ENCODE results near the gene SKAP1. TPM values are rescaled to one million over a fixed set of nuclear protein-coding genes. Genes with fewer than 3 reads are reported as not detected.
"Not testable (repeated sequence)": the region's sequence is repeated elsewhere in the genome, so short reads cannot be mapped to it uniquely, and the experiment has no call there.

Gene SKAP1
- total RNA-seq, 2 donors from 2014 or later = 65.0 to 98.0 TPM

DNA sequence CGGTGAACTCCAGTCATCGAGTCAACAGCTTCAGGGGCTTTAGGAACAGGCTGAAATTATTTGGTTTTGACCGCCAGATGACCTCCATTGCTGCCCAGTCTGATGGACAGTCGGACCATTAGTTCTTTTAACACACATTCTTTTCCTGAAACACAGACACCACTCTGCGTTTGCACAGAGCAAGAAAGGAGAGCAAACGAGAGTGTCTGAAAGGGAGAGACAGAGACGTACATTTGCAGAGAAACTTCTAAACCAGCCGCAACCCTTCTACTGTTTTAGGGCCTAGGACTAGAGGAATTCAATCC lies 166.3 kb downstream of the SKAP1 start:
- Mint-ChIP-seq H3K27ac (peak overlapping the region in 1 of 2 donors; percentile 19), H3K9me3 (no peaks in the 10 kb centered on the region), H3K36me3 (no peaks in the 10 kb centered on the region)
- DNase-seq (ENCODE audit: low spot score in 2 of 2) (no peak), ATAC-seq (no peak)

DNA sequence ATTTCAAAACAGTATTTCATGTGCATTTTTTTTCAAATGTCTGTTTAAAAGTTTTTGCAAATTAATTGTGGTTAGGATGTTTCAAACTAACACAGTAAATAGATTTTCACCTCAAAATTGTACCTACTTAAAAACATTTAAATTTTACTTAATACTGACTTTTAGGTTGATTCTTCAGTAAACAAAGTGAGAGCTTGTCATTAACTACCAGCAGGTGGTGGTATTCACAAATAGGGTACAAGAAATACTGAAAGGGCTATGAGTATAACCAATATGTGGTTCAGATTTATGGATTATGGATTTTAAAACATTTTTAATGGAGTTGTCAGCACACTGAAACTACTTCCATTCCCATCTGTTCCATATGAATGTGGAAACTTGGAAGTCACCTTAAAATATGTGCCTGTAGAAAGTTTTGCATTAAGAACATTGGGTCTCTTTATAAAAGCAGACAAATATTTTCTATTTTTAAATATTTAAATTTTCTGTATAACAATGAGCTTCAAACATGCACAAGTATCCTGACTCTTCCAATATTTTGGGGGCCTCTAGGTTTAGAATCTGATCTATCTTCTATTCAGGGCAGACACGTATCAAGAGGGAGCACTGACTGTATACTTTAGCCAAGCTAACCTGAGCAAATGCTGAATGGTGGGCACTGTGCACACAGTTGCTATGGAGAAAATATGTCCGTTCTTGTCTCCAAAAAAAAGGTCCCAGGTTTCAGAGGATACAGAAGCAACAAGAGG lies 166.9 kb downstream of the SKAP1 start:
- ATAC-seq (no peak), DNase-seq (ENCODE audit: low spot score in 2 of 2) (no peak)
- Mint-ChIP-seq H3K27ac (peak overlapping the region in 1 of 2 donors; percentile 19), H3K36me3 (no peaks in the 10 kb centered on the region), H3K9me3 (no peaks in the 10 kb centered on the region)

DNA sequence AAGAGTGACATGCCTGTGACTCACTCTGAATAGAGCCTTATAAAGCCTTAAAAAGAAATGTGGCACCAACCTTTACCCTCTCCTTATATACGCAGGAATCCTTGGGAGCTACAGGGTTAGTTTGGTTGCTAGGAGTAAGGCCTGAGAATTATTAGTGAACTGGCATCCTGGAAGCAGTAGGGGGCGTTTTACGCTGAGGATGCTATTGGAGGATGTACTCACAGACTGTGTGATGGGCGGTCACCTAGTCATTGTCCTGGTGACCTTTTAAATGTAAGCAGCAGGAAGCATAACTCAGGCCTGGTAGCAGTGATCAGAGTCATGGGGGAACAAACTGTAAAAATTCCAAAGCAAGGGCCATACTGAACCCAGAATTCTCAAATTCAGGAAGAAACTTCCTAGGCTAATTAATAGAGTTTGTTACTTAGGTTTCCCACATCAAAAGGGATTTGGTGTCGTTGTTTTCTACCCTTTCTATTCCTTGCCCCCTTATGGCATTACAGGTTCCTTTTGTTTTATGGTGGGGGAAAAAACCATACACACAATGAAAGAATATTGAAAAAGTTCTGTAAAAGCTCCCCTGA lies 168.6 kb downstream of the SKAP1 start:
- Mint-ChIP-seq H3K27ac (no peak overlapping the region), H3K36me3 (no peaks in the 10 kb centered on the region), H3K9me3 (no peaks in the 10 kb centered on the region)
- ATAC-seq (peak in 1 of 2 donors; percentile 64), DNase-seq (ENCODE audit: low spot score in 2 of 2) (no peak)

DNA sequence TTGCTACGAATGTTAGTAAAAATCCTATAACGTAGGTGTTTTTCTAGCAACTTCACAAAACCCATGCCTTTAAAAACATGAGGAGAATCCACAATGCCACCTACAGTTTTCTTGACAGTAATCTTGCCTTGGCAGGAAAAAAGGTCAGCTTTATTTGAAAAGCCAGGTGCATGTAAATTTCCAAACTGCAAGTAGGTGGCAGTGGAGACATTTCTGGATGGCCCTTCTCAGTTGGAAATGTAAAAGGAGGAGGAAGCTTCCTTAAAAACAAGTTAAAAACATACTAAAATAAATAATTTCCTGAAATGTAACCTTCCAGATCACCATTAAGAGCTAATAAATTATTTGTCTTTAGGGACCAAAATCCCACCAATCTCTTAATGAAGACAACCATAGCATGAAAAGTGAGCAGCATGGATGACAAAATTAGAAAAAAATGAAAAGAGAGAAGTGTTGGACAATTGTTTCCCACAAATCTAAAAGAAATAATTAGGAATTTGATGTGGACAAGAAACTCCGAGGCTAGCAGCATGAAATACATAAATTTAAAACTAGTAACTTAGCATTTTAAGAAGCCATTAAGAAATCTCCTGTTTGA lies 170.2 kb downstream of the SKAP1 start:
- H3K36me3 Mint-ChIP-seq = no peaks in the 10 kb centered on the region
- ATAC-seq = no peak
- H3K9me3 Mint-ChIP-seq = no peaks in the 10 kb centered on the region
- no peak for DNase-seq (ENCODE audit: low spot score in 2 of 2)
- H3K27ac Mint-ChIP-seq = no peak overlapping the region

DNA sequence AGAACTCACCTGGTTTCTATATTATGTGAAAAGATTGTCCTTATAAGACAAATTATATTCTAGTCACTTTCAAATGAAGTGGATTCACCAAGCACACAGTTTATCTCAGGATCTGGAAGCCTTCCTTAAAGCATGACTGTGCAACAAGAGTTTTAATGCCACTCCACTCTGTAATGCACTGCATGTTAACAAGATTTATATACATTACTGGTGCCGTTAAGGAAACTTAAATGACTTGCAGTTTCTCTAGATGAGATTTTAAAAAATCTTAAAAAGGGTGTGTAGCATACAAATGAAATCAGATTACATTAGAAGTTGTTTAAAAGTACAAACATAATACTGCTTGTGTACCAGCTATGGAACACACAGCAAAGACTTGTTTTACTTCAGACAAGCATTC lies 171.7 kb downstream of the SKAP1 start:
- Mint-ChIP-seq H3K27ac (no peak overlapping the region), H3K36me3 (no peaks in the 10 kb centered on the region), H3K9me3 (no peaks in the 10 kb centered on the region)
- no peak for ATAC-seq
- DNase-seq (ENCODE audit: low spot score in 2 of 2) = no peak

DNA sequence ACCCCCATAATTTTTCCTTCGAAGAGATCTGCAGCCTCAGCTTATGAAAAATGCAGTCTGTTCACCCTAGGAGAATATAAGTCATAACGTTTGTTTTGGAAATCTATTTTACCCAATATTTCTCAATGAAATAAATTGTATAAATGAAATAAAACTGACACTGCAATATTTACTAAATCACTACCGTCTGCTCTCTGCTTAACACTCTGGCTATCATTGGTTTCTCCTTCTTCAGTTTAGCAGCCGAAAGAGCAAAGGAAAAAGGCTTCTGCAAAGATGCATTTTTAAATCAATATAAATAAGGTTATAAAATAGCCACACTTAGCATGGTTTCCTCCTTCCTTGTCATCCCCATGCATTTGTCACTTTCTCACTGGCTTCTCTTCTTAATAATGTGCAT lies 174.3 kb downstream of the SKAP1 start:
- H3K27ac Mint-ChIP-seq = no peak overlapping the region
- H3K36me3 Mint-ChIP-seq = no peaks in the 10 kb centered on the region
- ATAC-seq (no peak), DNase-seq (ENCODE audit: low spot score in 2 of 2) (no peak)
- H3K9me3 Mint-ChIP-seq = no peaks in the 10 kb centered on the region

DNA sequence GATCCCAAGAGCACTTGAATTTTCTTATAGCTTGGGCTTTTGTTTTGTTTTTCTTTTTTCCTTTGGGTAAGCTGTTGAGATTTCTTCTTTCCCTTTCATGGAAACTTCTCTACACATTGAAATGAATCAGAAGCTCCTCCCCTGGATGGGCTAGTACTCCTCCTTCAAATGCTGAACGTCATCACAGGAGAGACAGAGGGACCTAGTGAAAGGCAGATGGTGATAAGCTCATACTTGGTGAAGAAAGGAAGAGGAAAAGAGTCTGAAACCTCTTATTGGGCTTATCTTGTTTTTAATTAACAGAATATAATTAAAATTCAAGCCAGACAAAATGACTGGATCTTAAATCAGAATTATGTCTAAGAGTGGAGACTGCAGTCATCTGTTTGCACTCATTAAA lies 175.1 kb downstream of the SKAP1 start:
- Mint-ChIP-seq H3K27ac (no peak overlapping the region), H3K9me3 (no peaks in the 10 kb centered on the region), H3K36me3 (no peaks in the 10 kb centered on the region)
- no peak for ATAC-seq
- DNase-seq (ENCODE audit: low spot score in 2 of 2) = no peak

DNA sequence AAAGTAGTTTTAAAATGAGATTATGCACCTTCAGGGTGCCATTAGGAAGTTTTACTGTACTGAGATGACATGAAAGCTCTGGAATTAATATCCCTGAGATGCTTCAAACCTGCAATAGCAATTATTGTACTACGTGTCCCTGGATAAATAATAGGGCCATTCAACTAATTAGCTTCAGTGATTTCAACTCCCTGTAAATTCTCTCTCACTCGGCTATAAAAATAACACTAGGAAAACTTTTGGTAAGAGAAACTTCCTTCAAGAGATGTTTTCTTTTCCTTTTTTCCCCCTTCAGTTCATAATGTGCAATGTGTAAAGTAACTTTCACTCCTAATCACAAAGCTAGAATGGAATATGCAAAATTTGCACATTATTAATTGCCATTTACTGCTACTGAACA lies 176.0 kb downstream of the SKAP1 start:
- no peak for ATAC-seq
- H3K9me3 Mint-ChIP-seq = no peaks in the 10 kb centered on the region
- no peak for DNase-seq (ENCODE audit: low spot score in 2 of 2)
- no peaks in the 10 kb centered on the region for H3K36me3 Mint-ChIP-seq
- peak overlapping the region in 1 of 2 donors; percentile 7 for H3K27ac Mint-ChIP-seq

DNA sequence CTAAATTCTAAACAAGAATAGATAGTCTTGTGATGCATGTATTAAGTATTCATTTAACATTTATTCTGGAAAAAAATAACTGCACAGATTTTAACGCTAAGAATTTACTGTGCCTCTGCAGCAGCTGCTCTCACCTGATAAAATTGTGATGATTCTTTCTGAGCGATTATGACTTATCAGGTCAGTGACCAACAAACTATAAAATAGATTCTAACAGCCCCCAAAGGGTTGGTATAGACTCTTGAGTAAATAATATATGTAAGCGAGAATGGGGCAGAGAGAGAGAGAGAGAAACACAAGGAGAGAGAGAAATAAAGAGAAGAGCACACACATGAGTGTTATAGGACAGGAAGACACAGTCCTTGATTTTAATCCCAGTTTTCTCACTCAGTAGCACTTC lies 178.1 kb downstream of the SKAP1 start:
- Mint-ChIP-seq H3K36me3 (no peaks in the 10 kb centered on the region), H3K9me3 (no peaks in the 10 kb centered on the region), H3K27ac (no peak overlapping the region)
- DNase-seq (ENCODE audit: low spot score in 2 of 2) = no peak
- no peak for ATAC-seq

DNA sequence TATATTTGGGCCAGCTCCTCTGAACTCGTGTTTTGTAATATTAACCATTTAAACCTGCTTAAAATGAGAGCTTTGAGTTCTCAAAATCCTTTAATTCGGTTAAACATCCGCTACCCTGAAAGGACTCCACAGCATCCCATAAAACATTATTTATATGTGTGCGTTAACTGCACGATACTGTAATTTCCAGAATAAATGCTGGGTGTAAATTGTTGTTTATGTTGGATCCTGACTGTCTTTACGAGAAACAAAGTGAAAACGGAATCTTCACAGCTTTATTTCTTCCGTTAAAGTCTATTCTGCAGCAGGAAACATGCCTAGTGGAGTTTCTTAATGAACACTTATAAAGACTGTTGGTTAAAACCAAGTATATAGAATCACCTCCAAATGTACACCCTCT lies 179.1 kb downstream of the SKAP1 start:
- Mint-ChIP-seq H3K27ac (no peak overlapping the region), H3K36me3 (no peaks in the 10 kb centered on the region), H3K9me3 (no peaks in the 10 kb centered on the region)
- no peak for ATAC-seq
- no peak for DNase-seq (ENCODE audit: low spot score in 2 of 2)

DNA sequence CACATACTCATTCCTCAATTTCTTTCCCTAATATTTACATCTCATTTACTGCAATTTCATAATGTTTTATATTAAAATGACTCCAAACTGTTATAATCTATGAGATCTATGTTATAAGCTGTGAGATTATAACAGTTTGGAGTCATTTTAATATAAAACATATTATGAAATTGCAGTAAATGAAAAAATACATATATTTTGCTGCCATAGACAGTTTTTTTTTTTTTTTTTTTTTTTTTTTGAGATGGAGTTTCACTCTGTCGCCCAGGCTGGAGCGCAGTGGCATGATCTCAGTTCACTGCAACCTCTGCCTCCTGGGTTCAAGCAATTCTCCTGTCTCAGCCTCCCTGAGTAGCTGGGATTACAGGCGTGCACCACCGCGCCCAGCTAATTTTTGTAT lies 180.0 kb downstream of the SKAP1 start:
- not testable (repeated sequence) for DNase-seq (ENCODE audit: low spot score in 2 of 2); ATAC-seq; H3K36me3 Mint-ChIP-seq; H3K27ac Mint-ChIP-seq; H3K9me3 Mint-ChIP-seq

DNA sequence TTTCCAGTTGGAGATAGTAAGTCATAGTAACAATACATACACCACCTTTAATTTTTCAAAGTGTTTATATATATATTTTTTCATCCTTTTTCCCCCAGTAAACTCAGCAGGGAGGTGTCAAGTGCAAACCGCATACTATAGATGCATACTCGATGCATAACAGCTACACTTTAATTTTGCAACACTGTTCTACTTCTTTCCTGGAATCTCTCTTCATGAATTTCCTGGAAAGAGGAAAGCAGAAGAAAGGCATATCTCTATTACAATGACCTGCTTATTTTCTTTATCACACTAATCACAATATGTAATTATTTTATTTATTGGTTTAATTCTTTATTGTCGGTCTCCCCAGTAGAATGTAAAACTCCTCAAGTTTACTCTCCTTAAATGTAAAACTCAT lies 182.4 kb downstream of the SKAP1 start:
- H3K27ac Mint-ChIP-seq = no peak overlapping the region
- no peaks in the 10 kb centered on the region for H3K36me3 Mint-ChIP-seq
- no peak for ATAC-seq
- DNase-seq (ENCODE audit: low spot score in 2 of 2) = no peak
- no peaks in the 10 kb centered on the region for H3K9me3 Mint-ChIP-seq

DNA sequence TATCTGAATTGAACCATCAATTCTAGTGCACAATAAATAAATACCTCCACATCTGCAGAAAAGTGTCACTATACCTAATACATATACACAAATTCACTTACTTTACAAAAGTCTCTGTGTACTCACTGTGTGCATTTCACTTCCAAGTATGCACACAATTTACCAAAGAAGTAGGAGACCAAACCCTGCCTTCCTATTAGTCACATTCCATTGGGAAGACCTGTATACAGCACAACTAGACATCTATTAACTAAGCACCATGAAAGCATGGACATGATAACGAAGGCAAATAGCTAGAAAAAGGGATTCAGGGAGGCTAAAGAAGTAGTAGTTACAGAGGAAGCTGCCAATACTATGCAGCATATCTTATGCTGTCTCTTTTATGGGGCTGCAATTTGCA lies 183.0 kb downstream of the SKAP1 start:
- no peak for ATAC-seq
- DNase-seq (ENCODE audit: low spot score in 2 of 2) = no peak
- no peaks in the 10 kb centered on the region for H3K36me3 Mint-ChIP-seq
- no peak overlapping the region for H3K27ac Mint-ChIP-seq
- no peaks in the 10 kb centered on the region for H3K9me3 Mint-ChIP-seq

DNA sequence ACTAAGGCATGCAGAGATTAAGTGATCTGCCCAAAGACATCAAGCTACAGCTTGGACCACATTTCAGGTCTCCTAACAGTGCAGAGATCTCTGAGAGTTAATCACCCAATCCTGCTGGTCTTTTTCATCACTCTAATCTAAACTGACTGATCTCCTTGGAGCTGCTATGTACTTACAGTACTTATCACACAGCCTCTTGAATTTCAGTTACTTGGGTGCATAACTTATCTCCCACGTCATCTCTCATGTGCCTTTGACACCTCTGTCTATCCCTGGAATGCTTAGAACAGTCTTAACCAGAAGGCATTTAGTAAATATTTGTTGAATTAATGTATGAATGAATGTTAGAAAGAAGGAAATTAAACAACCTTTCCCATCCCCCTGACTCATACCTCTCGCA lies 183.4 kb downstream of the SKAP1 start:
- DNase-seq (ENCODE audit: low spot score in 2 of 2) (no peak), ATAC-seq (no peak)
- Mint-ChIP-seq H3K36me3 (no peaks in the 10 kb centered on the region), H3K27ac (no peak overlapping the region), H3K9me3 (no peaks in the 10 kb centered on the region)

DNA sequence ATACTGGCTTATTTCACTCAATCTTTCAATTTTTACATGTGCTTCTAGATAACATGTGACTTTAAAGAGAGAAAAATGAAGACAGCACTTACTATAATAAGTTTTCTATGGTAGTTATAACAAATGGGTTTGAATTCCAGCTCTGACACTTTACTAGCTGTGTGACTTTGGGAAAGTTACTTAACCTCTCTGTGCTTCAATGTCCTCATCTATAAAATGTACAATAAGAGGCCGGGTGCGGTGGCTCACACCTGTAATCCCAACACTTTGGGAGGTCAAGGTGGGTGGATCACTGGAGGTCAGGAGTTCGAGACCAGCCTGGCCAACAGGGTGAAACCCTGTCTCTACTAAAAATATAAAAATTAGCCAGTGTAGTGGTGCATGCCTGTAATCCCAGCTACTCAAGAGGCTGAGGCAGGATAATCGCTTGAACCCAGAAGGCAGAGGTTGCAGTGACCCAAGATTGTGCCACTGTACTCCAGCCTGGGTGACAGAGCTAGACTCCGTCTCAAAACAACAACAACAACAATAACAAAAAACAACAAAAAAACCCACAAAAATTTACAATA lies 184.5 kb downstream of the SKAP1 start:
- not testable (repeated sequence) for ATAC-seq; H3K9me3 Mint-ChIP-seq; DNase-seq (ENCODE audit: low spot score in 2 of 2); H3K36me3 Mint-ChIP-seq; H3K27ac Mint-ChIP-seq

DNA sequence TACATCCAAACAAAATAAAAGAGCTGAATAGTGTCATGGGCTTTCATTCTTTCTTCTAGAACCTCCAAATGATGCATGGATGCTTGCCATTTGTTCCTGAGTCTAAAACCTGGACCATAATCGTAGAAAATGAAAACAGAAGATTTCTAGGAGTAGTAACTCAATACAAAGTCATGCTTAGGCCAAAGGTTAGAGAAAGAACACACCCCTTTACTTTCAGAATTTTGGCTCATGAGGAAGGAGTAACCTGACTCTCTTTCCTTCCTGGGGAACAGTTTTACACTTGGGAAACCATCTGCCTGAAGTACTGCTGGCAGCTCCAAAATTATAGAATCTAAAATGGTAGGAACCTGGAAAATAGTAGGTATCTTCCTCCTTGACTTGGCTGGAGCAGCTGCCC lies 185.2 kb downstream of the SKAP1 start:
- H3K27ac Mint-ChIP-seq = no peak overlapping the region
- DNase-seq (ENCODE audit: low spot score in 2 of 2) = no peak
- no peaks in the 10 kb centered on the region for H3K36me3 Mint-ChIP-seq
- ATAC-seq = no peak
- no peaks in the 10 kb centered on the region for H3K9me3 Mint-ChIP-seq

DNA sequence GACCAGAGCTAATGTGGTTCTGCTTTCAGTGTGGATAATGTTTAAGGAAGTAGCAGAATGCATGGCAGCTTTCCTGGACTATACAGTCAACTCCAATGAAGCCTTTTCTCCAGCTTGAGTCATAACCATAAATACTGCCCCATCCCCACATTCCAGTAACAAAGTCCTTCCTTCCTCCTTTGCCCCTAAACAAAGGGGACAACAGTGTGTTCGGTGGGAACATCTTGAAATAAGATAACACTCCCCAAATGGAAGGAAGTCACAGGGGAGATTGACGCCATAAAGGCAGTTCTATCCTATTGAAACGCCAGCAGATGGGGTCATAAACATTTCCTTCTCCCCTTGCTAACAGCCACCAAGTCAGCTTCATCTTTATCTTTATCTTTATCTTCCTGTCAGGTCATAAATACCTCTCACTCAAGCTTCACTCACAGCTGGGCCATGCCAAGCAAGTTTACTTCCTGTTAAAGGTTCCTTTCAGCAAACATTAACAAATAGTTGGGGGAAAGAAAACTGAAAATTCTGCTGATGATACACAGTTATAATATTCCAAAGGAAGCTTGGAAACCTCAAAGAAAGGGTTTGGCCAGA lies 185.8 kb downstream of the SKAP1 start:
- Mint-ChIP-seq H3K9me3 (no peaks in the 10 kb centered on the region), H3K36me3 (no peaks in the 10 kb centered on the region), H3K27ac (peak overlapping the region in 1 of 2 donors; percentile 66)
- DNase-seq (ENCODE audit: low spot score in 2 of 2) = no peak
- ATAC-seq = no peak
